HCT116 (cell line): Measurements from ENCODE around the gene SEC14L1. TPM values are rescaled to one million over a fixed set of nuclear protein-coding genes. Genes with fewer than 3 reads are reported as not detected.

Experiments used
- ATAC-seq: fragments of 200-7000 bp; cut with Tn5 transposase; 2 replicates; pipeline ENCODE4 v1.9.1; 2020; ENCODE audit warnings: mild to moderate bottlenecking, moderate library complexity
- BruUV-seq: library from RNA; stranded (reverse); fragments of 400-500 nt; replicated peaks from 2 replicates; lab custom pipeline; 2021; lab: Mats Ljungman, UMichigan
- CTCF ChIA-PET: fragments of 300-600 bp; sonication (Branson Sonifier 250); formaldehyde crosslinking; loops from one replicate; lab custom pipeline; 2021; ENCODE audit warnings: antibody characterized with exemption; lab: Charles Lee
- POLR2A ChIA-PET: fragments of 300-600, 350-600 bp; sonication (Branson Sonifier 250); formaldehyde crosslinking; loops from one replicate; lab custom pipeline; 2021; ENCODE audit warnings: antibody characterized with exemption; lab: Charles Lee
- RAD21 ChIA-PET, 2 experiments: fragments of 300-600 bp; sonication (Branson Sonifier 250); formaldehyde crosslinking; loops; one replicate each; lab custom pipeline; 2023; ENCODE audit warnings: low total read pairs in 2 of 2; ENCODE audit not compliant: uncharacterized antibody in 2 of 2, unreplicated experiment in 2 of 2, low non-redundant PET in 1 of 2; lab: Charles Lee
- DNase-seq: peaks from one replicate; pipeline ENCODE4 v3.0.0-alpha.2; 2010; ENCODE audit warnings: low read depth, low spot score
- H2AFZ ChIP-seq: fragments of 200-600 bp; shearing (Covaris generic), sonication (generic); 2 replicates; pipeline ENCODE4 v1.6.1; 2017; ENCODE audit warnings: low read depth, mixed run types, mixed read lengths, antibody characterized with exemption, low read length; ENCODE audit not compliant: poor library complexity, severe bottlenecking
- H3K27ac ChIP-seq: 2 replicates; pipeline ENCODE4 v1.5.1; 2012; ENCODE audit warnings: low read depth, low read length
- H3K27me3 ChIP-seq: fragments of 200-600 bp; sonication (generic); 2 replicates; pipeline ENCODE4 v1.6.1; 2016; ENCODE audit warnings: mixed run types, low read length, mixed read lengths; ENCODE audit not compliant: insufficient read depth
- H3K36me3 ChIP-seq, 2 experiments: fragments of 200-500 bp in 1 of 2; fragments of 200-600 bp in 1 of 2; sonication (Bioruptor generic) in 1 of 2; sonication (generic) in 1 of 2; 2 replicates each; pipeline versions ENCODE4 v1.5.1 to v1.6.1; 2014 to 2016; ENCODE audit warnings: low read length in 2 of 2, inconsistent platforms in 1 of 2, mixed read lengths in 1 of 2, mixed run types in 1 of 2; ENCODE audit not compliant: insufficient read depth in 2 of 2, control insufficient read depth in 1 of 2
- H3K4me1 ChIP-seq, 2 experiments: fragments of 200-600 bp in 1 of 2; sonication (generic) in 1 of 2; 2 replicates each; pipeline versions ENCODE4 v1.5.1 to v1.6.1; 2012 to 2017; ENCODE audit warnings: low read length in 2 of 2, inconsistent platforms in 1 of 2, mild to moderate bottlenecking in 1 of 2, mixed read lengths in 1 of 2, mixed run types in 1 of 2, moderate library complexity in 1 of 2; ENCODE audit not compliant: insufficient read depth in 2 of 2, control insufficient read depth in 1 of 2
- H3K4me2 ChIP-seq: fragments of 200-600 bp; sonication (generic); 2 replicates; pipeline ENCODE4 v1.6.1; 2017; ENCODE audit warnings: mixed run types, low read length, mixed read lengths
- H3K4me3 ChIP-seq, 2 experiments: fragments of 200-600 bp in 1 of 2; sonication (generic) in 1 of 2; replicated peaks in 1 of 2; 2 replicates each; pipeline ENCODE4 v1.5.1; 2011 to 2016; ENCODE audit warnings: low read length in 2 of 2, control low read depth in 1 of 2, low read depth in 1 of 2, mild to moderate bottlenecking in 1 of 2, mixed read lengths in 1 of 2, mixed run types in 1 of 2
- H3K79me2 ChIP-seq: fragments of 200-600 bp; sonication (generic); 2 replicates; pipeline ENCODE4 v1.6.1; 2017; ENCODE audit warnings: mild to moderate bottlenecking, mixed run types, low read length, moderate library complexity, mixed read lengths; ENCODE audit not compliant: insufficient read depth
- H3K9ac ChIP-seq: fragments of 200-600 bp; sonication (generic); 2 replicates; pipeline ENCODE4 v1.6.1; 2016; ENCODE audit warnings: low read length, mixed read lengths
- H3K9me2 ChIP-seq: fragments of 200-600 bp; sonication (generic), shearing (Covaris generic); 2 replicates; pipeline ENCODE4 v1.6.1; 2017; ENCODE audit warnings: mixed run types, mild to moderate bottlenecking, moderate library complexity; ENCODE audit not compliant: insufficient read depth
- H3K9me3 ChIP-seq, 2 experiments: fragments of 200-500 bp in 1 of 2; fragments of 200-600 bp in 1 of 2; sonication (Bioruptor generic) in 1 of 2; sonication (generic) in 1 of 2; 2 replicates each; pipeline ENCODE4 v1.6.1; 2014 to 2017; ENCODE audit warnings: low read length in 2 of 2, mixed read lengths in 2 of 2, inconsistent platforms in 1 of 2, low read depth in 1 of 2, mild to moderate bottlenecking in 1 of 2, mixed run types in 1 of 2, moderate library complexity in 1 of 2; ENCODE audit not compliant: control insufficient read depth in 1 of 2, insufficient read depth in 1 of 2
- H4K20me1 ChIP-seq: fragments of 200-600 bp; sonication (generic), shearing (Covaris generic); 2 replicates; pipeline ENCODE4 v1.6.1; 2017; ENCODE audit warnings: mixed run types, mild to moderate bottlenecking, moderate library complexity; ENCODE audit not compliant: insufficient read depth
- CBX3 ChIP-seq: IDR thresholded peaks from 2 replicates; pipeline ENCODE4 v1.6.1; 2012; ENCODE audit warnings: low read depth
- CTCF ChIP-seq, 3 experiments: fragments of 200-600 bp in 1 of 3; sonication (generic) in 1 of 3; IDR thresholded peaks in 2 of 3; conservative IDR thresholded peaks in 1 of 3; 2 replicates each; pipeline ENCODE4 v1.5.1; 2012 to 2017; ENCODE audit warnings: low read depth in 2 of 3, low read length in 2 of 3, antibody characterized with exemption in 1 of 3, borderline replicate concordance in 1 of 3, control low read depth in 1 of 3, mild to moderate bottlenecking in 1 of 3, mixed read lengths in 1 of 3, mixed run types in 1 of 3, moderate library complexity in 1 of 3; ENCODE audit not compliant: insufficient read depth in 1 of 3
- EGR1 ChIP-seq: IDR thresholded peaks from 2 replicates; pipeline ENCODE4 v1.6.1; 2012; ENCODE audit warnings: low read depth
- ELF1 ChIP-seq: IDR thresholded peaks from 2 replicates; pipeline ENCODE4 v1.6.1; 2012; ENCODE audit warnings: low read depth, borderline replicate concordance
- EZH2 ChIP-seq: fragments of 200-600 bp; sonication (generic); IDR thresholded peaks from 2 replicates; pipeline ENCODE4 v1.6.1; 2017; ENCODE audit warnings: antibody characterized with exemption, mixed run types
- EZH2phosphoT487 ChIP-seq: fragments of 200-600 bp; IDR thresholded peaks from 2 replicates; pipeline ENCODE4 v1.6.1; 2018; ENCODE audit warnings: antibody characterized with exemption, borderline replicate concordance
- FOSL1 ChIP-seq: IDR thresholded peaks from 2 replicates; pipeline ENCODE4 v1.6.1; 2012; ENCODE audit warnings: low read depth
- JUND ChIP-seq: IDR thresholded peaks from 2 replicates; pipeline ENCODE4 v1.6.1; 2012
- MAX ChIP-seq: IDR thresholded peaks from 2 replicates; pipeline ENCODE4 v1.6.1; 2012
- POLR2A ChIP-seq: IDR thresholded peaks from 2 replicates; pipeline ENCODE4 v1.7.0; 2011; ENCODE audit warnings: borderline replicate concordance; ENCODE audit not compliant: insufficient read depth, insufficient read length; ENCODE audit errors: extremely low read depth
- POLR2AphosphoS5 ChIP-seq: IDR thresholded peaks from 2 replicates; pipeline ENCODE4 v1.6.1; 2011; ENCODE audit warnings: mild to moderate bottlenecking, low read depth, low read length, moderate library complexity
- RAD21 ChIP-seq: IDR thresholded peaks from 2 replicates; pipeline ENCODE4 v1.6.1; 2012; ENCODE audit warnings: low read depth, mild to moderate bottlenecking
- SP1 ChIP-seq: IDR thresholded peaks from 2 replicates; pipeline ENCODE4 v1.6.1; 2012; ENCODE audit warnings: low read depth
- SRF ChIP-seq: IDR thresholded peaks from 2 replicates; pipeline ENCODE4 v1.6.1; 2012; ENCODE audit warnings: low read depth
- TCF7L2 ChIP-seq: IDR thresholded peaks from 2 replicates; pipeline ENCODE4 v1.7.0; 2011; ENCODE audit warnings: borderline replicate concordance, inconsistent platforms; ENCODE audit not compliant: insufficient read depth, insufficient read length; ENCODE audit errors: extremely low read depth
- YY1 ChIP-seq: IDR thresholded peaks from 2 replicates; pipeline ENCODE4 v1.6.1; 2011; ENCODE audit warnings: low read length, low read depth, moderate library complexity, mild to moderate bottlenecking; ENCODE audit not compliant: insufficient replicate concordance; ENCODE audit errors: extremely low read depth
- ZBTB33 ChIP-seq: IDR thresholded peaks from 2 replicates; pipeline ENCODE4 v1.6.1; 2011; ENCODE audit warnings: mild to moderate bottlenecking, low read length, moderate library complexity; ENCODE audit not compliant: insufficient replicate concordance; ENCODE audit errors: extremely low read depth
- ZFX ChIP-seq: fragments of 450-650 bp; IDR thresholded peaks from 2 replicates; pipeline ENCODE4 v1.6.1; 2017
- ZNF274 ChIP-seq: fragments of 200-500 bp; sonication (Bioruptor generic); IDR thresholded peaks from 2 replicates; pipeline ENCODE4 v1.6.1; 2014; ENCODE audit warnings: mild to moderate bottlenecking, low read depth, low read length, inconsistent platforms
- intact Hi-C: fragments of 100-400 bp; cut with micrococcal nuclease; formaldehyde crosslinking; loops from 2 replicates; pipeline ENCODE4 v1.10.0; 2022
- total RNA-seq: library from RNA; stranded (reverse); gene quantifications from one replicate; pipeline ENCODE4 v1.2.1, GENCODE V29; 2021; ENCODE audit not compliant: unreplicated experiment
- TF ChIP-seq, protein P1 (sequence below): IDR thresholded peaks from 2 replicates; pipeline ENCODE4 v1.6.1; 2012

The SEC14L1 gene
- total RNA-seq, 1 experiment from 2014 or later = 59.7 TPM

DNA sequence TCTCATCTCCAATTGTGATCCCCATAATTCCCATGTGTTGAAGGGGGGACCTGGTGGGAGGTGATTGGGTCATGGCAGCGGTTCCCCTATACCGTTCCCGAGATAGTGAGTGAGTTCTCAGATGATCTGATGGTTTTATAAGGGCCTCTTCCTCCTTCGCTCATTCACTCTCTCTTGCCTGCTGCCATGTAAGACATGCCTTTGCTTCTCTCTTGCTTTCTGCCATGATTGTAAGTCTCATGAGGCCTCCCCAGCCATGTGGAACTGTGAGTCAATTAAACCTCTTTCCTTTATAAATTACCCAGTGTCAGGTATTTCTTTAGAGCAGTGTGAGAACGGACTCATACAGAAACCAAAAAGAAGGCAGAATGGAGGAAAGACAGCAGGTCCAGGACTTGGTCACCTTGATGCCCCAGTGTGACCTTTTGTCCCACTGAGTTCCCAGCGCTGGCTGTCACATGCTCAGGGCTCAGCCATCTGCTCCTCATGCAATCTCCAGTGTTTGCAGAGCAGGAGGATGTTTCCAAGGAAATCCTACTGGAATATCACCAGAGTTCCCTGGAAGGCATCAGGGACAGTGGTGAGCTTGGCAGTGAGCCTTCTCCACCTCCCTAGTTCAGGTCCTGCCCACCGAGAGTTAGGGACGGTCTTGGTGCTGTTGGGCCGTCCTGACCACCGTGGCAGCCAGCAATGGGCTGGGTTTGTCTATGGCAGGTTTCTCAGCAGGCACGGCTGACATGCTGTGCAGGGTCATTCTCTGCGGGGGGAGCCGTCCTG, 96.7 kb downstream of the SEC14L1 start:
- Histone ChIP-seq H3K4me3 (no peak overlapping the region), H2AFZ (no peak overlapping the region), H3K4me1 (peaks cover 0 to 12% of the 10 kb centered on the region in 2 experiments; a peak in 2 of 4 replicates), H3K4me2 (no peak overlapping the region), H3K79me2 (no peaks in the 10 kb centered on the region), H3K27me3 (no peaks in the 10 kb centered on the region), H3K27ac (no peak overlapping the region), H4K20me1 (no peaks in the 10 kb centered on the region), H3K36me3 (no peaks in the 10 kb centered on the region), H3K9ac (no peak overlapping the region), H3K9me2 (no peaks in the 10 kb centered on the region), H3K9me3 (peaks cover 0 to 4% of the 10 kb centered on the region in 2 experiments; a peak in 1 of 4 replicates)
- BruUV-seq = no TSS peak
- ChIA-PET POLR2A (no interaction called here), RAD21 (no interaction called here), CTCF (no interaction called here)
- TF ChIP-seq MAX (no peak), EZH2 (no peak), POLR2AphosphoS5 (no peak), EZH2phosphoT487 (no peak), RAD21 (no peak), YY1 (no peak), ELF1 (no peak), ZNF274 (no peak), ZBTB33 (no peak), ZFX (no peak), EGR1 (no peak), SRF (no peak), POLR2A (no peak), TCF7L2 (no peak), CTCF (IDR thresholded peaks at IDR 0.05 in 2 of 3, conservative IDR thresholded peaks at IDR 0.05 in 1 of 3; ENCODE audit: borderline replicate concordance in 1 of 3, insufficient read depth in 1 of 3, low read depth in 2 of 3, low read length in 2 of 3) (no peak), JUND (no peak), CBX3 (no peak), FOSL1 (no peak), SP1 (no peak)
- TF ChIP-seq, protein P1, sequence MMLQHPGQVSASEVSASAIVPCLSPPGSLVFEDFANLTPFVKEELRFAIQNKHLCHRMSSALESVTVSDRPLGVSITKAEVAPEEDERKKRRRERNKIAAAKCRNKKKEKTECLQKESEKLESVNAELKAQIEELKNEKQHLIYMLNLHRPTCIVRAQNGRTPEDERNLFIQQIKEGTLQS = no peak
- intact Hi-C loops = no loop called here
- no peak for DNase-seq
- ATAC-seq = no peak
